HG03045 (cell line): ENCODE results near the gene ZNF430.
A peak's percentile ranks its signal among the peaks of the same experiment; 100 is the strongest.
"Not testable (repeated sequence)": the region's sequence is repeated elsewhere in the genome, so short reads cannot be mapped to it uniquely, and the experiment has no call there.

Experiments used
- ATAC-seq: cut with Tn5 transposase; IDR thresholded peaks from one replicate; pipeline ENCODE4 v1.9.1; 2021; ENCODE audit warnings: mild to moderate bottlenecking, moderate library complexity; ENCODE audit not compliant: unreplicated experiment

The ZNF430 gene

GRCh38 chr19:21020298-21021227 lies at the start of gene ZNF430:
Gene ZNF430, plus strand, starts transcription at chr19:21020657. Its CDS starts 144 bp downstream, at chr19:21020801.
- ATAC-seq: peak; percentile 95

- ATAC-seq: not testable (repeated sequence)
These were observed 27.7 kb upstream of the ZNF430 start for GRCh38 chr19:20992788-20993187.

DNA sequence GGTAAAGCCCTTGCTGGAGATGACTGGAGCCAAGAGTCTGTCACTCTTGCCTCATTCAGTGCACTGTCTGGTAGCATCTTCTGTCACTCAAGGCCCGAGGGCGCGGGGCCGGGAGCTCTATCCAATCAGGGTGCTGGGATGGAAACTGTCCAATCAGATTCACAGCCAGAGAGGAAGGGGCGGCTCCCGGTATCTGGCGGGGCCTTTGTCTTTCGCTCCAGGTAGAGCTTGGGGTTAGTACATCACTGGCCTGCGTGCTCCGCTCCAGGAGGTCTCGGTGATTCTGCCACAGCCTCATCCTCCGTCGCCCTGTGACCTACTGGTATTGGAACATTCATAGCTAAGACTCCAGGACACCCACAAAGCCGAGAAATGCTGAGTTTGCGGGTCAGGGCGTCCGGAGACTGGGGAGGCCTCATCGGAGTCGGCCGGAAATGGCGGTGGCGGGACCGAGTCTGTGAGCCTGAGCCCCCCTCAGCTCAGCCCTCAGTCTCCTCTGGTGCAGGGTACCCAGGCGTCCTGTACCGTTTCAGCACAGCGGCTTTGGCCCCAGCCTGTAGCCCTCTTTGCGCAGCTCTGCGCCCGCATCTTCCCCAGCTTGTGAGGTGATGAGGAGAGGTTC lies 20.6 kb upstream of the ZNF430 start:
- peak; percentile 99 for ATAC-seq

- not testable (repeated sequence) for ATAC-seq
These were observed 781 bp downstream of the ZNF430 start for GRCh38 chr19:21021238-21021637.

DNA sequence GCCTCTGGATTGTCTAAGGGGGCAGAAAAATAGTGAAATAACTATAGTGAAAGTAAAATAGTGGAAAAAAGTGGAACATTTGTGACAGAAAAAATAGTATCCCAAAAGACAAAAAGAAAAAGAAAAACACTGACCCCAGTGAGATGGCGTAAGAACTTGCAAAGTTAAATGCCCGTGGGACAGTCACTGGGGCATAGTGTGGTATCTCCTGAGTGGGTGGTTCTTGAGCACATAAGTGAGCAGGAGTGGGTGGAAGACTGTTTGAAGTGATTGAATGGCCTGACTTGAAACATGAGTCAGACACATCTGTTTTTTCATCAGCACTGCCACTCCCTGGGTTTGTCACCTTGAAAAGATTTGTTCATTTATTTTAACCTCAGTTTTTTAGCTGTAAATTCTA lies 2.5 kb downstream of the ZNF430 start:
- no peak for ATAC-seq

GRCh38 chr19:21023901-21024300 lies 3.4 kb downstream of the ZNF430 start:
- no peak for ATAC-seq

DNA sequence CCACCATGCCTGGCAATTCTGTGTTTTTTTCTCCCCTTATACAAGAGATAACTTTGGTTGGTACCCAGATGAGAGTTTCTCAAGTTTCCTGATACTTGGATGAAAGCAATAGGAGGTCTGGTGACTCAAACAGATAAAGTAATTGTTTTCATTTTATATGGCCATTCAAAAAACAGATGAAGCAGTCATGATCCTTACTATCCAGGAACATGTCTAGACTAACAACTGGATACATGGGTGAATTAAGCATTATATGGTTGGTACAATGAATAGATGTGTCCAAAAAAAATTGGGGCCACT lies 8.5 kb downstream of the ZNF430 start:
- no peak for ATAC-seq

DNA sequence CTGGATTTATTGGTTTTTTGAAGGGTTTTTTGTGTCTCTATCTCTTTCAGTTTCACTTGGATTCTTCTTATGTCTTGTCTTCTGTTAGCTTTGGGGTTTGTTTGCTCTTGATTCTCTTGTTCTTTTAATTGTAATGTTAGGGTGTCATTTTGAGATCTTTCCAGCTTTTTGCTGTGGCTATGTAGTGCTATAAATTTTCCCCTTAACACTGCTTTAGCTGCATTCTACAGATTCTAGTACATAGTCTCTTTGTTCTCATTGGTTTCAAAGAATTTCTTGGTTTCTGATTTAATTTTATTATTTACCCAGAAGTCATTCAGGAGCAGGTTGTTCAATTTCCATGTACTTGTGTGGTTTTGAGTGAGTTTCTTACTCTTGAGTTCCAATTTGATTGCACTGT lies 24.6 kb downstream of the ZNF430 start:
- no peak for ATAC-seq

- no peak for ATAC-seq
These were observed 26.0 kb downstream of the ZNF430 start for GRCh38 chr19:21046489-21046888.

GRCh38 chr19:21047716-21048115 lies 27.3 kb downstream of the ZNF430 start:
- no peak for ATAC-seq

DNA sequence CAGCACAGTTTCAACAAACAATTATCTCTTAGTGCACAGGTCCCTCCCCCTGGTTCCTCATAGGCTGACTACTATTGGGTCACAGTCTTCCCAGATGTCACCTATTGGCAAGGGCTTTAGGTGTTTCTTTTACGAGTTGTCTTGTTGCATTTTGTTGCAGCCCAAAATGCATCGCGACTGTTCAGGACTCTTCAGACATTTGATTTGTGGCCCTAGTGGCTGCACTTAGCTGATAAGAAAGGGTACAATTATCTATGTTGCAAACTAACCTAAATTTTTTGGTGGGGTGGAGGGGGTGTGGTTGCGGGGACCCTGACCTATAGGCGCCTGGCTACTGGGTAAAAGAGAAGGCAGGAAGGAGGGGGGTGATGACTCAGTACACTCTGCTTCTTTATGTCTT lies 32.4 kb downstream of the ZNF430 start:
- ATAC-seq: no peak

DNA sequence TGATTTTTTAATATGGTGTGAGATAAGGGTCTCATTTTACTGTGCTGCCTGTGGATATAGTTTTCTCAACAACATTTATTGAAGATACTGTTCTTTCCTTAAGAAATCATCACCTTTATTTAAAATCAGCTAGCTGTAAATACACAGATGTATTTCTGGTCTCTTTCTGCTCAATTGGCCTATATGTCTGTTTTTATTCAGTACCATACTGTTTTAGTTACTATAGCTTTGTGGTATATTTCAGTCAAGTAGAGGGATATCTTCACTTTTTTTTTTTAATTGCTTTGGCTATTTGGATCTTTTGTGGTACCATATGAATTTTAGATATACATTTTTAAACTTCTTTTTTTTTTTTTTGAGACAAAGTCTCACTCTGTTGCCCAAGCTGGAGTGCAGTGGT lies 44.9 kb downstream of the ZNF430 start:
- ATAC-seq: no peak

DNA sequence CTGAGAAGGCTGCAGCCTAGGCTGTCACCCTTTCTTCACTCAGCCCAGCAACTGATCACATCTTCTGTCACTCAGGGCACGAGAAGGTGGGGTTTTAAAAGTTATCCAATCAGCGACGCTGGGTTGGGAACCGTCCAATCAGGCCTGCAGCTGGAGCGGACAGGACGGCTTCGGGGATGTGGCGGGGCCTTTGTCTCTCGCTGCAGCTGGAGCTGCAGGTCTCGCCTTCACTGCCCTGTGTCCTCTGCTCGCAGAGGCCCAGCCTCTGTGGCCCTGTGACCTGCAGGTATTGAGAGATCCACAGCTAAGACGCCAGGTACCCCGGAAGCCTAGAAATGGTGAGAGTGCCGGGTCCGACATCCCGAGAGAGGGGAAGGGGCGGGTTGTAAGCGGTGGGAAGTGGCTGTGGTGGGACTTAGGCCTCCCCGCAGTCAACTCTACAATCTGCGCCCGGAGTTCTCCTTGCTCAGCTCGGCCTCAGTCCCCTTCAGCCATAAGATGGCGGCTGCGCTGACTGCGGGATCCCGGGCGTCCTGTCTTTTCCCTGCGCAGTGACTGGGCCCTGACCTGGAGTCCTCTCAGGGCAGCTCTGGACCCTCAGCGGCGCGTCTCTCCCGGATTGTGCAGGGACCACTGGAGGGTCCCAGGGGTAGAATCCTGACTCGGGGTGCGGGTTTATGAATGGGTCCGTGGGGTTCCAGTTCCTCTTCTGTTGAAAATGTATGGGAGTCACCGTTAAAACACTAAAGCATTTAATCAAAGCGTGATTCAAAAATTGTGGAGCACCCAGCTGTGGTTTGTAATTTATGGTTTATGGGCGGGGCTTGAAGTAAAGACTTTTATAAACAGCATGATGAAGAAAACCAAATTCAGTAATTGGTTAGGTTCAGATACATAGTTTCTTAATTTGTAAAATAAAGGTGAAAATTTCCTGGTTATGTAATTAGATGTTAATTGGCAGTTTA lies 61.8 kb downstream of the ZNF430 start, which contains the start of gene ZNF714:
Gene ZNF714, plus strand, starts transcription at position 193 of the 965 bp plus-strand sequence. CDS start 16,066 bp downstream, outside the sequence.
- ATAC-seq: peak; percentile 99

DNA sequence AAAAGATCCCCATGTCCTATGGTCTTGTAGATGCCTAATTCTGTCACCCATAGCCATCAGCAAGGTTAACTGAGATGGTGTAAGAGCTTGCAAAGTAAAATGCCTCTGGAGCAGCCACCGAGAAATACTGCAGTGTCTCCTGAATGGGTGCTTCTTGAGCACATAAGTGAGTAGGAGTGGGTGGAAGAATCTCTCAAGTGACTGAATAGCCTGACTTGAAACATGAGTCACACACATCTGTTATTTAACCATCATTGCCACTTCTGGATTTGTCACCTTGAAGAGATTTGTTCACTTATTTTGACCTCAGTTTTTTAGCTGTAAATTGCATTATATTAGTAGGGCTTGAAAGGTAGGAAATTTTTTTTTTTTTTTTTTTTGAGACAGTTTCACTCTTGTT lies 63.9 kb downstream of the ZNF430 start:
- no peak for ATAC-seq

DNA sequence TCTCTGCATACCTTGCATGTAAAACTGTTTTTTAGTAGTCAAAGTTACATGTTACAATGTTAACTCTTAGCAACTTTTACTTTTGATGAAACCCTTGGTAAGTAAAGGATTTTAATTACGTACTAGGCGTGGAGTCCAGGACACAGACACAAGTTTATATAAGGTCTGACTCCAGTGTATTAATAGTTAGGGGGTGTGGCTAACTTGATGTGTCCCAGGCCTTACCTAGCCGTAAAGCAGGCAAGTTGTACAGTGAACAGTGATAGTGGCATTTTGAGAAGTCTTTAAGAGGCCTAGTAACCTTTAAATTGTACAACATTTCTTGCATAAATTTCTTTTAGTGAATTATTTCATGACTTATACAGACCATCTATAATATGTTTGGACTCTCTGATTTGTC lies 67.4 kb downstream of the ZNF430 start:
- ATAC-seq: no peak

- ATAC-seq: no peak
These were observed 71.7 kb downstream of the ZNF430 start for GRCh38 chr19:21092109-21092508.

DNA sequence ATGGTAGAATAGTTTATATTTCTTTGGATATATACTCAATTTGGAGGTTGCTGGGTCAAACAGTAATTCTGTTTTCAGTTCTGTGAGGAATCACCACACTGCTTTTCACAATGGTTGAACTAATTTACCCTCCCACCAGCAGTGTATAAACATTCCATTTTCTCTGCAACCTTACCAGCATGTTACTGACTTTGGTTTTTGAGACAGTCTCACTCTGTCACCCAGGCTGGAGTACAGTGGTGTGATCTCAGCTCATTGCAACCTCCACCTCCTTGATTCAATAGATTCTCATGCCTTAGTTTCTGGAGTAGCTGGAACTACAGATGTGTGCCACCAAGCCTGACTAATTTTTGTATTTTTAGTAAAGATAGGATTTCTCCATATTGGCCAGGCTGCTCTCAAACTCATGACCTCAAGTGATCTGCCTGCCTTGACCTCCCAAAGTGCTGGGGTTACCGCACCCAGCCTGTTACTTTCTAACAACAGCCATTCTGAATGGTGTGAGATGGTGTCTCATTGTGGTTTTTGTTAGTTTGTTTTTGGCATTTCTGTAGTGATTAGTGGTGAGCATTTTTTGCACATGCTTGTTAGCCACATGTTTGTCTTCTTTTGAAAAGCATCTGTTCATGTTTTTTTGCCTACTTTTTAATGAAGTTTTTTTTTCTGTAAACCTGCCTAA lies 74.0 kb downstream of the ZNF430 start:
- no peak for ATAC-seq

- ATAC-seq: no peak
These were observed 77.8 kb downstream of the ZNF430 start for GRCh38 chr19:21098291-21098690.

DNA sequence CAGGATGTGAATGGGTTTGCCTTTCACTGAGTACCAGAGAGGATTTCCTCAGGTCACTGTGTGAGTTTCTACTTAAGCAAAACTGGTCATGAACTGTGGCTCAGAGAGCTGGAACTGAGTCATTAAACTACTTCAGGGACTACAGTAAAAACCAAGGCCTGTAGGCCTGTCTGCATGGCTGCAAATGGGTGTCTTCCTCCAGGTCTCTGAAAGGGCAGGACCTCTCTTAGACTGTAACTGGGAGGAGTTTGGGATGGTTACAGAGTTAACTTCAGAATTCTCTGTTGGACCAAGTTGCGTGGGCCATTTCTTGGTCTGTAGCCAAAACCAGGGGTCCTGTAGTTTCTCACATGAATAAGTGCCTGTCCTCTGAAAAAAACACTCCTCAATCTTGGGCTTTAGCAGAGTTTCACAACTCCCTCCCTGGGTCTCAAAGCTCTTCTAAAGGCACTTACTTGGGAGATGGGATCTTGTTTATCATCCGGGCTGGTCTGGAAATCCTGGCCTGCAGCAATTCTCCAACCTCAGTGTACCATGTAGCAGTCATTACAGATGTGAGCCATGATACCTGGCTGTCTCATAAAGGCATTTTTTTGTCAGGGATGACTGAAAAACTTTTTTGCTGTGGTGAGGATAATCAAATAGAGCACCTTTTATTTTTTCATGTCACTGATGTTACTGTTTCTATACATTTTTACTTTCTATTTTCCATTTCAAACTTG lies 81.2 kb downstream of the ZNF430 start:
- no peak for ATAC-seq

DNA sequence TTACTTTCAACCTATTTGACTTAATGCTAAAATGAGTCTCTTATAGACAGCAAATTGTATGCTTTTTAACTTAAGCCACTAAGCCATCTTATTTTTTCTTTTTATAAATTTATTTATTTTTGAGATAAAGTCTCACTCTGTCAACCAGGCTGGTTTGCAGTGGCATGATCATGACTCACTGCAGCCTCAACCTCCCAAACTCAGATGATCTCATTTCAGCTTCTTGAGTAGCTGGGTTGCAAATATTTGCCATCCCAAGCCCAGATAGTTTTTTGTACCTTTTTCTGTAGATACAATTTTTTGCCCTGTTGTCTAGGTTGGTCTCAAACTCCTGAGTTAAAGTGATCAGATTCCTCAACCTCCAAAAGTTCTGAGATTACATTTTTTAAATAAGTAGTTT lies 88.7 kb downstream of the ZNF430 start:
- ATAC-seq: no peak
